Motor neuron (in vitro differentiated cells): ENCODE measurements around the gene TPRG1L. TPM values are rescaled to one million over a fixed set of nuclear protein-coding genes. Genes with fewer than 3 reads are reported as not detected.

ENCODE experiments used
- ATAC-seq, 8 experiments: fragments of 200-7000 bp; cut with Tn5 transposase; replicated peaks in 6 of 8; 2 replicates each; pipeline ENCODE4 v1.8.0; 2021; ENCODE audit warnings: mild to moderate bottlenecking in 8 of 8, moderate library complexity in 8 of 8
- H3K27ac ChIP-seq, 2 donors: fragments of 250-450 bp; sonication (Bioruptor Pico); 2 replicates each; pipeline ENCODE4 v1.9.0; 2021; ENCODE audit warnings: antibody characterized with exemption in 2 of 2, mild to moderate bottlenecking in 2 of 2, moderate library complexity in 1 of 2
- H3K4me1 ChIP-seq, 2 donors: fragments of 250-450 bp; sonication (Bioruptor Pico); replicated peaks in 1 of 2; 2 replicates each; pipeline ENCODE4 v1.6.1; 2021; ENCODE audit warnings: antibody characterized with exemption in 2 of 2, mild to moderate bottlenecking in 2 of 2, moderate library complexity in 1 of 2
- H3K4me3 ChIP-seq, 5 donors: fragments of 250-450 bp; sonication (Bioruptor Pico); 2 replicates each; pipeline ENCODE4 v1.9.0; 2021; ENCODE audit warnings: antibody characterized with exemption in 5 of 5, mild to moderate bottlenecking in 5 of 5, moderate library complexity in 4 of 5
- WGBS, 10 experiments: fragments of 450-650 bp; shearing (Covaris generic); methylation state at CpG; one replicate each; pipeline ENCODE4 v1.0.0; 2022; 5-methylcytosine and 5-hydroxymethylcytosine counted together
- in situ Hi-C, 9 experiments: fragments of 400-800 bp; cut with MboI; loops; one replicate each; pipeline ENCODE4 v1.15.0; 2021; ENCODE audit warnings: low sequenced_read_pairs in 9 of 9, low pct_unique_long_range_greater_than_20kb in 2 of 9; ENCODE audit not compliant: unreplicated experiment in 9 of 9
- total RNA-seq, 8 experiments: library from RNA; unstranded; fragments of 300-600 nt; gene quantifications; 2 replicates each; pipeline versions ENCODE4 v1.2.3 to v1.2.4, GENCODE V29; 2022

TPRG1L gene
- total RNA-seq, 8 experiments from 2014 or later = 12.6 to 36.3 (median 25.7) TPM

GRCh38 chr1:3629561-3630160 lies 4.8 kb downstream of the TPRG1L start:
- in situ Hi-C loops = loop anchor here in 1 of 9 experiments (10.0 kb wide), 1 partner anchor 175 kb away; the partner anchor contains the start of gene ARHGEF16
- WGBS, 10 experiments = 75 to 100% (median 95%) methylated on average over 1 to 16 of the region's 16 CpGs; no CpG with 5 or more reads in 2 of the 10 experiments
- Histone ChIP-seq H3K4me3 (no peak overlapping the region), H3K4me1 (peaks cover 19 to 23% of the 10 kb centered on the region in 2 donors), H3K27ac (no peak overlapping the region)
- no peak for ATAC-seq

- Histone ChIP-seq H3K4me1 (peaks cover 19 to 23% of the 10 kb centered on the region in 2 donors), H3K27ac (no peak overlapping the region), H3K4me3 (no peak overlapping the region)
- no peak for ATAC-seq
- WGBS, 10 experiments = 86 to 96% (median 89%) methylated on average over 3 to 7 of the region's 11 CpGs; no CpG with 5 or more reads in 4 of the 10 experiments
- in situ Hi-C loops = no loop called here
Measured at GRCh38 chr1:3630161-3630611, 5.4 kb downstream of the TPRG1L start.

DNA sequence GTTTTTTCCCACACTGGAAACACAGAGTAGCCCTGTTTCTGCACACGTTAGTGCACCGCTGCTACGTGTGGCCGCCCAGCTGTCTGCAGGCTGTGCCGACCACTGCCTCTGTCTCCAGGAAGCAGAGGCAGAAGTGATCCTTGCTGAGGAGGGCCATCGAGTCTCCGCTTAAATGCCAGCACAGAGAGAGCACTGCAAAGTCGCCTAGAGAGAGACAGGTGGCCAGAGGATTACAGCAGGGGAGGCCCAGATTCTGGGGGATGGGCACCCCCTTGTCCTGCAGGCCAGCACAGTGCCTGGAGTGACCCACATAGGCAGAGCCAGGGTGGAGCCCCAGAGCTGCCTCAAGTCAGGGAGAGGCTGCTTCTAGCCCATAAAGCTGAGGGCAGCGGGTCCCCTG lies 6.1 kb downstream of the TPRG1L start:
- WGBS, 10 experiments = 63 to 100% (median 86%) methylated on average over 1 to 8 of the region's 9 CpGs; no CpG with 5 or more reads in 1 of the 10 experiments
- peaks cover 16 to 19% of the 10 kb centered on the region in 2 donors for H3K4me1 ChIP-seq
- ATAC-seq = peak in 2 of 8 experiments; percentile 1 to 12
- in situ Hi-C loops = no loop called here
- H3K27ac ChIP-seq = peak overlapping the region in 1 of 2 donors; percentile 44
- no peak overlapping the region for H3K4me3 ChIP-seq

GRCh38 chr1:3631320-3632260 lies 6.8 kb downstream of the TPRG1L start:
- no peak overlapping the region for H3K4me3 ChIP-seq
- peak overlapping the region in 1 of 2 donors; percentile 44 for H3K27ac ChIP-seq
- peak in 7 of 8 experiments; percentile 25 to 89 (median 84) for ATAC-seq
- 31 to 87% (median 55%) methylated on average over 1 to 16 of the region's 36 CpGs; no CpG with 5 or more reads in 2 of the 10 experiments for WGBS, 10 experiments
- in situ Hi-C loops = no loop called here
- H3K4me1 ChIP-seq = peaks cover 11 to 16% of the 10 kb centered on the region in 2 donors

DNA sequence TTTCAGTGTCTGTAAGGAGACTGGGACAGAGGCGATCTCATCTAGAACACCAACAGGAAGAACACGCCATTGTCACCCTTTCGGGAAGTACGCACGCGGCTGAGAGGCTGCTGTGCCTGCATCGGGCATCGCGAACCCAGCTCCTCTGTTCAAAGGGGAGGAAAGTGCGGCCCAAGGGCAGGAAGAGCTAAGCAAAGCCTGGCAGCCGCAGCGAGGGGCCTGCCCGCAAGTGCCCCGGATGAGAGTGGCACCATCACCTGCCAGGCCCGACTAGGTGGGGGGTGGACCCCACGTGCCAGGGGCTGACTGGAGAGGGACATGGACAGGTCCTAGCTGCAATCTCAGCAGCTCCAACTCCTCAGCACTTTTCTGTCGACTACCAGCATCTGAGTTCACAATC lies 7.5 kb downstream of the TPRG1L start:
- Histone ChIP-seq H3K4me1 (peaks cover 11 to 16% of the 10 kb centered on the region in 2 donors), H3K4me3 (no peak overlapping the region), H3K27ac (peak overlapping the region in 1 of 2 donors; percentile 27)
- in situ Hi-C loops = no loop called here
- ATAC-seq = no peak
- 33 to 95% (median 78%) methylated on average over 1 to 9 of the region's 17 CpGs; no CpG with 5 or more reads in 2 of the 10 experiments for WGBS, 10 experiments

GRCh38 chr1:3632716-3633343 lies 8.0 kb downstream of the TPRG1L start:
- Histone ChIP-seq H3K4me3 (no peak overlapping the region), H3K4me1 (peaks cover 11 to 16% of the 10 kb centered on the region in 2 donors), H3K27ac (no peak overlapping the region)
- in situ Hi-C loops = no loop called here
- ATAC-seq = no peak
- WGBS, 10 experiments = 84 to 98% (median 94%) methylated on average over 3 to 20 of the region's 26 CpGs; no CpG with 5 or more reads in 2 of the 10 experiments

DNA sequence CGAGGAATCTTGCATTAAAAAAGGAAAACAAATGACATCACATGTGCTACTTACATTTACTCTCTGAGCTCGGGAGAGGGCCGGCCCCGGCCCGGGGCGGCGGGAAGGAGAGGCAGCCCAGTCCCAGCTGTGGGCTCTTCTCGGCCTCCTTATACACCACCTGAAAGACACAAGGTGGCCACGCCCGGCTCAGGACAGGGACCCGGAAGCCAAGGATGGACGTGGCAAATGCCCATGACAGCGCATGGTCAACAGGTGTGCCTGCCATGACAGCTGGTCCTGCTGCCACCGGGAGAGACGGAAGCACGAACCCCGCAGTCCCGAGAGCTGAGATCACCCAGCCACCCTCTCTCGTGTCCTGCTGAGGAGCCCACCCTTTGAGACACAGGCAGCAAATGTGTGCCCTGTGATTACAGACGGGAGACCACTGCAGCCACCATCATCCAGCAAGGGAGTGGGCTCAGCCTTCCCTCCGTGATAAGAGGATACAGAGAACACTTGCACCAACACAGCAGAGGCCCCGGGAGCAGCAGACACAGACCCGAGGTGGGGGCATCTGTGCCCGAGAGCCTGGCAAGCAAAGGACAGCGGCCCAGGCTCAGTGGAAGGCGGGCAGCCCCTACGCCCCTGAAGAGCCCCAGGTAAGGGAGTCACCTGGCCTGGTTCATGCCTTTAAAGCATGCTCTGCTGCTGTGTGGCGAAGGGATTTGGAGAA lies 8.7 kb downstream of the TPRG1L start:
- in situ Hi-C loops = no loop called here
- H3K4me1 ChIP-seq = peaks cover 11 to 16% of the 10 kb centered on the region in 2 donors
- H3K27ac ChIP-seq = no peak overlapping the region
- no peak for ATAC-seq
- 43 to 100% (median 93%) methylated on average over 1 to 24 of the region's 28 CpGs; no CpG with 5 or more reads in 3 of the 10 experiments for WGBS, 10 experiments
- no peak overlapping the region for H3K4me3 ChIP-seq

- in situ Hi-C loops = no loop called here
- no peak overlapping the region for H3K27ac ChIP-seq
- 58 to 94% (median 80%) methylated on average over 2 to 11 of the region's 22 CpGs; no CpG with 5 or more reads in 3 of the 10 experiments for WGBS, 10 experiments
- ATAC-seq = no peak
- H3K4me1 ChIP-seq = peaks cover 11 to 16% of the 10 kb centered on the region in 2 donors
- H3K4me3 ChIP-seq = no peak overlapping the region
Measured at GRCh38 chr1:3634059-3634800, 9.4 kb downstream of the TPRG1L start.

GRCh38 chr1:3636080-3636479 lies 11.3 kb downstream of the TPRG1L start:
- in situ Hi-C loops = no loop called here
- 80 to 100% (median 96%) methylated on average over 1 to 7 of the region's 14 CpGs; no CpG with 5 or more reads in 3 of the 10 experiments for WGBS, 10 experiments
- ATAC-seq = no peak
- H3K27ac ChIP-seq = no peak overlapping the region
- peaks cover 6 to 12% of the 10 kb centered on the region in 2 donors for H3K4me1 ChIP-seq
- no peak overlapping the region for H3K4me3 ChIP-seq

DNA sequence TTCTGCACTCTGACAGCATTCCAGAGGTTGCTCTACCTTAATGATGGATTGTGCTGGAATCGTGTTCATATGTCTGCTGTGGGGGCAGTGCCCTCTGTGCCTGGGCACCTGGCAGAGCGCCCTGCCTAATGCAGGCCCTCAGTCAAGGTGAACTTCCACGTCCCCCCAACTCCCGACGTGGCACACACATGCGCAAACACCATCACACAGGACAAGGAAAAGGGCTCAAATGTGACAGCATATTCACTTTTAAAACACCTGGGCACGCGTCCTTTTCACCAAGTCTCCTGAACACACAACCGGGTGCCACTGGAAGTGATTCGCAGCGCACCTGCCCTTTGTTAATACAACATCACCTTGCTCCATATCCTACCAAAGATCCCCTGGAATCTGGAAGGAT lies 11.7 kb downstream of the TPRG1L start:
- in situ Hi-C loops = no loop called here
- Histone ChIP-seq H3K4me1 (peaks cover 2 to 8% of the 10 kb centered on the region in 2 donors), H3K4me3 (no peak overlapping the region), H3K27ac (no peak overlapping the region)
- ATAC-seq = no peak
- WGBS, 10 experiments = 80 to 100% (median 94%) methylated on average over 1 to 10 of the region's 11 CpGs; no CpG with 5 or more reads in 5 of the 10 experiments

- no peak overlapping the region for H3K4me3 ChIP-seq
- in situ Hi-C loops = no loop called here
- no peaks in the 10 kb centered on the region for H3K4me1 ChIP-seq
- H3K27ac ChIP-seq = no peak overlapping the region
- 31 to 100% (median 83%) methylated on average over 2 to 11 of the region's 12 CpGs; no CpG with 5 or more reads in 3 of the 10 experiments for WGBS, 10 experiments
- ATAC-seq = no peak
Measured at GRCh38 chr1:3638027-3638426, 13.2 kb downstream of the TPRG1L start.
